HG02852 (cell line): ENCODE measurements around the gene SEC16A.
A peak's percentile ranks its signal among the peaks of the same experiment; 100 is the strongest.
"Not testable (repeated sequence)": the region's sequence is repeated elsewhere in the genome, so short reads cannot be mapped to it uniquely, and the experiment has no call there.

Experiments used
- ATAC-seq: cut with Tn5 transposase; IDR thresholded peaks from one replicate; pipeline ENCODE4 v1.9.1; 2021; ENCODE audit warnings: mild to moderate bottlenecking, moderate library complexity; ENCODE audit not compliant: unreplicated experiment

Gene SEC16A

DNA sequence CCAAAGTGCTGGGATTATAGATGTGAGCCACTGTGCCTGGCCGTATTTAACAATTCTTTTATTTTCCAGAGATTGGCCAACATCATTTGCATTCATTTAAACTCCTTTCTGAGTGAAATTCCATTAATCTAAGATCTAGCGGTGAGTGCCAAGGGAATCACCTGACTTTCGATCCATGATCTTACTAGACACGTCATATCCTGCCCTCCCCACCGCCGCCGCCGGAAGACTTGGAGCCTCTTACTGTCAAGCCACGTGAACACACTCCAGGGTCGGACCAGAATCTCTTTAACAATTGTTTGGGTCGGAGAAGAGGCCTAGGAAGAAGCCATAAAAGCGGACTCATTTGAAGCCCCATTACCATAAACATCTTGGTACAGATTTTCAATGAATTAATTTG lies 56.1 kb downstream of the SEC16A start:
- no peak for ATAC-seq

DNA sequence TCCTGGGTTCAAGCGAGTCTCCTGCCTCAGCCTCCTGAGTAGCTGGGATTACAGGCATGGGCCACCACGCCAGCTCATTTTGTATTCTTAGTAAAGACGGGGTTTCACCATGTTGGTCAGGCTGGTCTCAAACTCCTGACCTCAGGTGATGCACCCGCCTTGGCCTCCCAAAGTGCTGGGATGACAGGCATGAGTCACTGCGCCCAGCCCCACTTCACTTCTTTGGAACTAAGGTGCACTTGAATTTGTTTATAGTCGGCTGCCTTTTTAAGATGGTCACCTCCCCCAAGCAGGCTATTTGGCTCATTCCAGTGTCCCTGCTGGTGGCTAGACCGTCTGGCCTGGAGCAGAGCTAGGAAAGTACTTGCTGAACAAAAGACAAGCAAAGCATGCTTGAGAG lies 57.5 kb downstream of the SEC16A start:
- not testable (repeated sequence) for ATAC-seq

DNA sequence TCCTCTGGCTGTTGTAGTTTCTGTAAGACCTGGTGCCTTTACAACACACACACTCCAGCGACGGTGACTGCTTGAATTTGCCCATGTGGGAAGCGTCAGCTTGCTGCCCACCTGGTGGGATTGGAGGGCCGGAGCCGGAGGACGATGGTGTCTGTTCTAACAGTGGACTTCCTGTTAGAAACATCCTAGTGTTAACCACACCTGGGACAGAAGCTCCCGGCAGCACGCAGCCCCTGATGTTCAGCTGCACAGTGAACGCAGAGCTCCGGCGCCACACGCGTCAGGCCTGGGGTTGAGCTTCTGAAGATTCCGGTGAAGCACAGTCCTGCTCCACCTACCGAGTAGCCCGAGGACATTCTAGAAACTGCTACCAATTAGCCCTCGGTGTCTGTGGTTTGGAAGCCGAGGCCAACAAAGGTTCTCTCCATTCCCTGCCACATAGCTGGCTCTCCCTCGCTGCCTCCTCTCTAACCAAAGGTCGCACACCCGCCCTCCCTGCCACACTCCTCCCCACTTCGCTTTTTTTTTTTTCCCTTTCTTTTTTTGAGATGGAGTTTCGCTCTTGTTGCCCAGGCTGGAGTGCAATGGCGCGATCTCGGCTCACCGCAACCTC lies 58.0 kb downstream of the SEC16A start:
- no peak for ATAC-seq

DNA sequence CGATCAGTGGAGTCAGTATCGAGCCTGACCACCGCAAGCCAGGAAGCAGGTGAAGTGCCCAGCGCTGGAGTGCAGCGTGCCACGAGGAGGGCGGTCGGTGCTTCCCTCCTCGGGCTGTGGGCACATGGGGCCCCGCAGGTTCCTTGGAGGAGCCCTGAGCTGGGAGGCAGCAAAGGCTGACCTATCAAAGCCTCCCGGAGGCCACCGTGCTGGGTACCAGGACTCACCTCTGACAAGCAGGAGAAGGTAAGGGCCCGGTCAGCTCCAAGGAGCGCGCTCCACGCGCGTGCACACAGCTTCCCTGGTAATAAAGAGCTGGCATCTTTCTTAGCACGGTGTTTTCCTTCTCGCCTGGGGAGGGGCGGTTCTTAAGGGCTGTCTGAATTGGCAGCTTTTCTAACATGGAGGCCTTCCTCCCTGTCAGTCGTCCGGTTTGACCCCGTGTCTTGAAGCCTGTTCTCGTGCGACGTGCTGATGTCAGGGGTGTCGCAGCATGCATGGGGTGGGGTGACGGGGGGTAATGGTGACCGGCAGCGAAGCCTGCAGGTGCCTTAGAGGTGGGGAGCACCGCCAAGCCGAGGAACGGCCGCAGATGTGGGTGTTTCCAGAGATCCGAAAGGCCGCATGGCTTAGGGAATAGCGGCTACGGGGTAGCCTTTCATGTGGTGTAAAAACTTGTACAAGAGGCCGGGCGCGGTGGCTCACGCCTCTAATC lies 59.3 kb downstream of the SEC16A start:
- no peak for ATAC-seq

DNA sequence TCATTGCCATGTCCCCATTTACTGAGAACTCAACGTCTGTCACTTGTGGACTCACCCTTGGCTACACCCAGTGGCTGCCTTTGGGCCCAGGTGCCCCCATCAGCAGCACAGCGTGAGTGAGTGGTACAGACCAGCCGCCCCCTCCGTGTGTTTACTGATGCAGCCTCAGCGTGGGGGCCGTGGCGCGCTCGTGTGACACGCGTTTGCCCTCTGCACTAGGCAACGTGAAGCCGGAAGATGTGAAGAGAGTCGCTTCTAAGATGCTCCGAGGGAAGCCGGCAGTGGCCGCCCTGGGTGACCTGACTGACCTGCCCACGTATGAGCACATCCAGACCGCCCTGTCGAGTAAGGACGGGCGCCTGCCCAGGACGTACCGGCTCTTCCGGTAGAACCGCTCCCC lies 60.0 kb downstream of the SEC16A start:
- ATAC-seq, result no peak

DNA sequence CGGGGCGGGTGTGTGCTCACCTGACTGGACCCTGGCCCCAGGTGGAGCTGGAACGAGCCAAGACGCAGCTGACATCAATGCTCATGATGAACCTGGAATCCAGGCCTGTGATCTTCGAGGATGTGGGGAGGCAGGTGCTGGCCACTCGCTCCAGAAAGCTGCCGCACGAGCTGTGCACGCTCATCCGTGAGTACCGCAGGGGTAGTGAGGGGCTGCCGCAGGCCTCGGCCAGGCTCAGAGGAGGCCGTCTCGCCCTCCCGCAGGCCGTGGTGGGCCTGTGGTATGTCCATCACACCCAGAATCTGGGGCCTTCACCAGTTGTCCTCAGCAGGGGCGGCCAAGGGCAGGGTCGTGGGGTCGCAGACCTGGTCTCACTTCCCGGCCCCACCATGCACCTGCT lies 61.0 kb downstream of the SEC16A start:
- ATAC-seq, result no peak

DNA sequence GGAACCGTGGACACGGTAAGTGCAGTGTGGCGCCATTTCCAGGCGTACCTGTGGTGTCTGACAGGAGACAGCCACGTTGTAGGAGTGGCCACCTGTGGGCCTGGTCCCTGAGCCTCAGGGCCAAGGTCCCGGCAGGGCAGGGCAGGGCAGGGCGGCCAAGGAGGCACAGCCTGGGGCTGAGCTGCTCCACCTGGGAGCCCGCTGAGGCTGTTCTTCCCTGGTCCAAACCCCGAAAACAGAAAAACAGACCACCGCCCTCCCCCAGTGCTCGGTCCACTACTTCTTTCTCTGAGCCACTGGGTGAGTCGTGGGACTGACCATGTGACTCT lies 63.8 kb downstream of the SEC16A start:
- no peak for ATAC-seq

DNA sequence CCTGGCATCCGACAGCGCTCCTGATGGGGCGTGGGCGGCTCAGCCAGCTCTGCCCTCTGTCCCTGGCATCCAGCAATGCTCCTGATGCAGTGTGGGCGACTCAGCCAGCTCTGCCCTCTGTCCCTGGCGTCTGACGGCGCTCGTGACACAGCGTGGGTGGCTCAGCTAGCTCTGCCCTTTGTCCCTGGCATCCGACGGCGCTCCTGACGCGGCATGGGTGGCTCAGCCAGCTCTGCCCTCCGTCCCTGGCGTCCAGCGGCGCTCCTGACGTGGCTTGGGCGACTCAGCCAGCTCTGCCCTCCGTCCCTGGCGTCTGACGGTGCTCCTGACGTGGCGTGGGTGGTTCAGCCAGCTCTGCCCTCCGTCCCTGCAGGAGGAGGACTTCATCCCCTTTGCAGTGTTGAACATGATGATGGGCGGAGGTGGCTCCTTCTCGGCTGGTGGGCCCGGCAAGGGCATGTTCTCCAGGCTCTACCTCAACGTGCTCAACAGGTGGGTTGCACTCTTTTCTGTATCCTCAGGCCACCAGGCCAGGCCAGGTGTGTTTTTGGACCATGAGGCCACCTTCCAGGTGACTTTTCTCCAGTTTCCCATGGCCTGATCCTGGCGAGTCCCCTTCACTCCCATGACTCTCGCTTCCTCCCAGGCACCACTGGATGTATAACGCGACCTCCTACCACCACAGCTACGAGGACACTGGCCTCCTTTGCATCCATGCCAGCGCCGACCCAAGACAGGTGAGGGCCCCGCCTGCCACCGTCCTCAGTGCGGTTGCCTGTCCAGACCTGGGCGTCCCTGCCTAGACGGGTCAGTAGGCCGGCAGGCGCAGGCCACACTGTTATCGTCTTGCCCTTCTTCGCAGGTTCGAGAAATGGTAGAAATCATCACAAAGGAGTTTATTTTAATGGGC lies 64.4 kb downstream of the SEC16A start:
- no peak for ATAC-seq

DNA sequence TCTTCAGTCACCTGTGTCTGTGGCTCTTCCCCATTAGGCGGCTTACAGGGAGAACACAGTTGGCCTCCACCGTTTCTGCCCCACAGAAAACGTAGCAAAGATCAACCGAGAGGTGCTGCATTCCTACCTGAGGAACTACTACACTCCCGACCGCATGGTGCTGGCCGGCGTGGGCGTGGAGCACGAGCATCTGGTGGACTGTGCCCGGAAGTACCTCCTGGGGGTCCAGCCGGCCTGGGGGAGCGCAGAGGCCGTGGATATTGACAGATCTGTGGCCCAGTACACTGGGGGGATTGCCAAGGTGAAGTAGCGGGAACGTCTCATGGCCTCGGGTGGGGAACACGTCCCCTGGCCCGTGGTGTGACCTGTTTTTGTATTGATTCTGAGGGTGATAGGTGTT lies 65.9 kb downstream of the SEC16A start:
- no peak for ATAC-seq

DNA sequence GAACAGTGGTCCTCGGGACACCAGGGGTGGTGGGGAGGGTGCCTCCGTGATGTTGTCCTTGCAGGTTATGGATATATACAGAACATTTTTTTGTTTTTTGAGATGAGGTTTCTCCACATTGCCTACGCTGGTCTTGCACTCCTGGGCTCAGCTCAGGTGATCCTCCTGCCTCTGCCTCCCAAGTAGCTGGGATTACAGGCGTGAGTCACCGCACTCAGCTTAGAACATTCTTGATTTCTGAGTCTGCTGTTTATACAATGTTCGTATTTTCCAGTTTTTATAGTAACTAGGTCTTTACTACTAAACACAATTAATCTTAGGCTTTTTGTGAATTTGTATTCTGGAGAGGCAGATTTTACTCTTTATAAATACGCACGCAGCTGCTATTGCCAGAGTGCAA lies 66.4 kb downstream of the SEC16A start:
- ATAC-seq, result no peak

DNA sequence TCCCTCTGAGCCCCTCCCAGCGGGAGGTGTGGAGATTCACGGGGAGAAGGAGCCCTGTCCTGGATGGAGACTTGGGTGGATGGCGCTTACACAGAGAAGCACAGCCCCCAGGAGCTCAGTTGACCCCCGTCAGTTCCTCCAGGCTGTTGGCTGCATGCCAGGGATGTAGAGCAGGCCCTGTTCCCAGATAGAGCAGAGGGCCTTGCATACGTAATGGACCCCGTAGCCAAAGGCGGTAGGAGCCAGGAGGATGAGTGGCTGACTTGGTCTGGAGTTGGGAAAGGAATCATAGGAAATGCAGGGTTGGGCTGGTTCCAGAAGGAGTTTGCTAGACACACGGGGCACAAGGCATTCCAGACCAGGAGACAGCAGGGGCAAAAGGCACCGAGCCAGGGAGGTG lies 69.9 kb downstream of the SEC16A start:
- ATAC-seq, result no peak

DNA sequence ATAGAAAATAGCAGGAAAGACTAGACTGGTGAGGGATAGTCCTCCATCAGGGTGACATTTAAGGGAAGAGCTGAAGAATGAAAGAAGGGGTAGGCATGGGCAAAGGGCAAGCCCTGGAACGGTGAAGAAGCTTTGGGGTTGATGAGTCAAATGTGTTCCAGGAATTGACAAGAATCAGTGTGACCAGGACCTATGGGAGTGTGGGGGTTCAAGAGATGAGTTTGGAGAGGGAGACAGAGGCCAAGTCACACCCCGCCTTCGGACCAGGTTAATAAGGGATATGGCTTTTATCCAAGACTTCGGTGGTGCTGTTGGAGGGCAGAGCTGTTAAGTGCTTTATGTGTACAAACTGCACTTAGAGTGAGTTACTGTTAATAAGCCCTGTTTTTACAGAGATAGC lies 71.5 kb downstream of the SEC16A start:
- ATAC-seq, result no peak

DNA sequence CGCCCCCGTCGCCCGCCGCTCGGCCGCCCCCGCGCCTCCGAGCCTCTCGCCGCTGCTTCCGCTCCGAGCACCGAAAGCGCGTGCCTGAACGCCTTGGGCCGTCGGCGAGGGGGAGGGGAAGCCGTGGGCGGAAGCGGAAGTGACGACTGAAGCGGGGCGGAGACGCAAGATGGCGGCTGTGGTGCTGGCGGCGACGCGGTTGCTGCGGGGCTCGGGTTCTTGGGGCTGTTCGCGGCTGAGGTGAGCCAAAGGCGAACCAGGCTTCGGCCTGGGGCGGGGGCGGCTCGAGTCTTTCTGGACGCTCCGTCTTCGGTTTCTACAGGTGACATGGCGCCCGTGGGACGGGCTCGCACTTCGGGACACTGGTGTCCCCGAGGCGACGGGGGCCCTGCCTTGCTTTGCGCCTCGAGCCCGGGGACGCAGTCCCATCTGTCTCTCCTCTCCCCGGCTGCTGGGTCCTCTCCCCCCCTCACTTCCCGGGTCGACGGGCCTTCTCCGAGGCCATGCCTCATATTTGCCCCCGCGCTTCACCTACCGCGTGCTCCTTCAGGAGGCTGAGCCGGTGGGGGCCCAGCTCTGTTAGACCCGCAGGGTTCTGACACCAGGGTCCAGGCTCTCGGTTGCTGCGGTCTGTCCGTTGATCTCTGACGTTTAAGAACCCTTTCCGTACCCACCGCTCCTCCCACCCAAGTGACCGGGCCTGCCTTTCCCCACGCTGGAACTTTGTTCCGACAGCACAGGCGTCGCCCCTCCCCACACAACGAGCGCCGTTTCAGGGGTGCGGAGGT lies 72.1 kb downstream of the SEC16A start, which contains the start of the genes ENTR1 and PMPCA:
Gene ENTR1, minus strand, starts transcription at position 115 of the 788 bp plus-strand sequence. CDS start 217 bp downstream, outside the sequence.
Gene PMPCA, plus strand, starts transcription at position 159 of the 788 bp plus-strand sequence. Its CDS starts 11 bp downstream, at position 170.
- peak; percentile 68 for ATAC-seq

DNA sequence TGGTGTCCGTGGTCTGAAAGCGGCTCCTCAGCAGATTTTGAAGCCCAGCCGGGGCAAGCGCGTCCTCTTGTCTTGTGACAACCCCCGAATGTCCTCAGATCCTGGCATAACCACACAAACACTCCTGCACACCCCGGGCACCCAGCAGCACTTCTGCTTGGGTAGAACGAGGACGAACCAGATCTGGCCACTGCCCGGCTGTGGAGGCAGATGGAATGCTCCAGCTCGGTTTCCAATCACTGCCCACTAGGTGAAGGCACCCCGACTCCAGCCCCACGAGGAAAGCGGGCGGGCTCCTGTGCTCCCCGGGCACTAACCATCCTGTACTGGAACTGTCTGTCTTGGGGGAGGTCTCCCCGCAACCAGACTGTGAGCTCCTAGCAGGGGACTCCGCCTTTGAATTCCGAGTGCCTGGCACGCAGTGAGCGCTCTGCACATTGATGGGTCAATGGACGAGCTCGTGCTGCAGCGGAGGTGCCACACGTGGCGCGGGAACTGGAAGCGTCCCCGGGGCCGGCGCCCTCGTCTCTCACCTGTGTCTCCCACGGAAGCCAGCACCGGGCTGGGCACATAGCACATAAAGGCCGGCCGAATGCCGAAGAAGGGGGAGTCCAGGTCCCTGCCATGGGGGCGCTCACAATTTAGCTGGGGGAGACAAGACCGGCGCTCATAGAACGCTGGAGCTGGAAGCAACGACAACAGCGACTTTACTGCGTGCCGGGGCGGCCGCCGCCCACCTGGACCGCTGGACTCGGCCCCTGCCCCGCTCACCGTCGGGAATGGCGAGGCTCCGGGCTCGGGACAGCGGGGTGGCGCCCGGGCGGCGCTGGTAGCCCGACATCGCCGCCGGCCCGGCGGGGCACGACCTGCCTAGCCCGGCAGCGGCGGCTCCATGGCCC lies 73.0 kb downstream of the SEC16A start:
- peak; percentile 23 for ATAC-seq

DNA sequence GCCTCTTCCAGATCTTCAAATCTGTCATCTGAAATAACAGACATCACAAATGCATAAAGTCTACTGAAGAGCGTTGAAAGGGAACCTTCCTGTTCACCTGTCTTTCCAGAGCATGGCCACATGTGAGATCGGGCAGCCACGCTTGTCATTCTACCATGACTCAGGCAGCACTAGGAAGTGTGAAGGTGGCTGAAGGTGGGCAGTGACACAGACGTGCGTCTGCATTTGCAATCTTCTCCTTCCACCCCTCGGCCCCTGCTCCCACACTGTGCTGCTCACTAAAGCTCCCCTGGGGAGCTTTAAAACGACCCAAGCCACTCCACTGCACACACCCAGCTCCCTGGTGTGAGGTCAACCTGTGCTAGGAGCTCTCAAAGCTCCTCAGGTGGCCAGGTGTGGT lies 74.9 kb downstream of the SEC16A start:
- ATAC-seq, result no peak

DNA sequence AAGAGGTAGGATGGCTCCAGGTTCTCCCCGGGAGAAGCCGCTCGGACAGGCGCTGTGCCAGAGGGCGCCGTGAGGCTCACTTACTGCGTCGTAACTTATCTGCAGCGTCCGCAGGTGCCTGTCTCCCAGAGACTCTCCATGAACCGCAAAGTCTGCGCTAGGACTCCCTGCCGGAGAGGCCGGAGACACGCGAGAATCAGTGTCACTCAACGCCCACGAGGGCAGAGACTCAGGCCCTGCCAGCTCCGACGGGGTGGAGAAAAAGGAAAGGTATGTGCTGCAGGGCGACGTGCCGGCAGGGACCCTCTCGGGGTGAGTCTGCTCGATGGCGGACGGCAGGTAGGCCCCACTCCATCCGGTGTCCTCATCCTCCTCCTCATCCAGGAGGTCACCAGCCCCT lies 75.8 kb downstream of the SEC16A start:
- not testable (repeated sequence) for ATAC-seq

DNA sequence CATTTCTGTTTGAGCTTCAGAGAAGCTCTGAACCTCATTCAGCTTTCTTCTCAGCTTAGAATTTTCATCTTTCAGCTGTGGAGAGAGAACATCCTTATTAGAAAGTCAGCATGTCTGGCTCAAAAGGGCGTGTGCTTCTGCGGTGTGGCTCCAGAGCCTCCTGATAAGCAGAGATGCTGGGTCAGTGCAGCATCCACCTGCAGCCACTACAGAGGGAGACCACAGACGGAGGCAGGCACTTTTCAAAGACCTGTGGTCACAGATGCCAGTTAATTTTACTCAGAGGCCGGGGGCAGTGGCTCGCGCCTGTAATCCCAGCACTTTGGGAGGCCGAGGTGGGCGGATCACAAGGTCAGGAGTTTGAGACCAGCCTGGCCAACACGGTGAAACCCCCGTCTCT lies 76.9 kb downstream of the SEC16A start:
- ATAC-seq, result not testable (repeated sequence)

DNA sequence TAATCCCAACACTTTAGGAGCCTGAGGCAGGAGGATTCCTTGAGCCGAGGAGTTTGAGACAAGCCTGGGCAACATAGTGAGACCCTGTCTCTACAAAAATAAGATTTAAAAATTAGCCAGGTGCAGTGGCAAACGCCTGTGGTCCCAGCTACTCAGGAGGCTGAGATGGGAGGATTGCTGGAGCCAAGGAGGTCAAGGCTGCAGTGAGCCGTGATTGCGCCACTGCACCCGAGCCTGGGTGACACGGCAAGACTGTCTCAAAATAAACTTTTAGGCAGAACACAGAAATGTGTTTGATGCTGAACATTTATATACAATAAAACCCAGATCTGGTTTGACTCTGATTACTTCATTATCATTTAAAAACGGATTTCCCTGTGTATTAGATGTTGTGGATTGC lies 77.4 kb downstream of the SEC16A start:
- no peak for ATAC-seq

DNA sequence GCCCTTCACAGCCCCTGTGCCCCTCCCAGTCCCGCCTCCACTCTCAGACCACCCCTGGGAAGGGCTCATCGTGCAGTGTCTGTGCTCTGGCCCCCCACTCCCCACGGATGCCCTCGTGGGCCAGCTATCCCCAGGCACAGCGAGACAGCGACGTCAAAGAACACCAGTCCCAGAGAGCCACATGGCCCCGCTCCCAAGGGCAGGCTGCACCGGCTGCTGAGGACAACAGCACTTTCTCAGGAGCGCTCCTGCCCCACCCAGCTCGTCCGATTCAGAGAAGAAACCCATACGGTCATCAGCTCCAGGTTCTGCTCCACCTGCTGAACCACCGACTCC lies 78.1 kb downstream of the SEC16A start:
- ATAC-seq, result no peak
